Left lung (tissue), 10 donors: ENCODE data around the gene CCDC86. TPM values are rescaled to one million over a fixed set of nuclear protein-coding genes. Genes with fewer than 3 reads are reported as not detected.

ENCODE experiments used
- ATAC-seq: fragments of 200-7000 bp; cut with Tn5 transposase; one replicate; pipeline ENCODE4 v1.9.1; 2020; ENCODE audit warnings: moderate library complexity
- DNase-seq, 4 donors: peaks; one replicate each; pipeline ENCODE4 v3.0.0-alpha.2; 2013 to 2020
- H3K27ac ChIP-seq, 2 donors: fragments of 200-600 bp; sonication (generic) in 1 of 2; one replicate each; pipeline versions ENCODE4 v1.5.0 to v1.8.0; 2020 to 2021
- H3K27me3 ChIP-seq, 2 donors: fragments of 200-600 bp; sonication (generic) in 1 of 2; one replicate each; pipeline versions ENCODE4 v1.5.0 to v1.8.0; 2020 to 2021
- H3K36me3 ChIP-seq, 2 donors: fragments of 200-600 bp; sonication (generic) in 1 of 2; one replicate each; pipeline versions ENCODE4 v1.5.0 to v1.8.0; 2020 to 2021
- H3K4me1 ChIP-seq, 2 donors: fragments of 200-600 bp; one replicate each; pipeline ENCODE4 v1.8.0; 2021
- H3K4me3 ChIP-seq, 2 donors: fragments of 200-600 bp; sonication (generic) in 1 of 2; one replicate each; pipeline versions ENCODE4 v1.5.0 to v1.8.0; 2020 to 2021; ENCODE audit warnings: mild to moderate bottlenecking in 1 of 2
- H3K9me3 ChIP-seq, 2 donors: fragments of 200-600 bp; sonication (generic) in 1 of 2; one replicate each; pipeline versions ENCODE4 v1.5.0 to v1.8.0; 2020 to 2021
- CTCF ChIP-seq, 2 donors: fragments of 200-600 bp; sonication (generic) in 1 of 2; IDR thresholded peaks; one replicate each; pipeline versions ENCODE4 v1.5.0 to v1.8.0; 2021; ENCODE audit warnings: antibody characterized with exemption in 2 of 2
- intact Hi-C, 2 donors: fragments of 100-400 bp; cut with DNase I; formaldehyde crosslinking; loops; one replicate each; pipeline versions ENCODE4 v1.11.2 to v1.14.2; 2022
- polyA plus RNA-seq, 6 donors: library from polyadenylated mRNA; unstranded; fragments of 120-200 nt; gene quantifications; one replicate each; pipeline ENCODE4 v1.2.1, GENCODE V29; 2013; ENCODE audit not compliant: insufficient read length in 6 of 6
- total RNA-seq, 2 donors: library from RNA; stranded (reverse); fragmentation: NEBNext Ultra II Directional; extraction: Animal tissue kit (Norgen Biotek cat#: 25700); gene quantifications; one replicate each; pipeline ENCODE4 v1.2.1, GENCODE V29; 2021
- donor health status: DM: no; HTN: yes; CAD: no.
- donor health status: DM: no; HTN: no; CAD: no.

CCDC86 gene
- total and polyA plus RNA-seq, 8 donors, result 10.2 to 23.1 (median 16.5) TPM

- TF ChIP-seq CTCF (IDR thresholded peaks at IDR 0.05), result no peak
- H3K36me3 ChIP-seq, result no peaks in the 10 kb centered on the region
- H3K4me3 ChIP-seq, result no peak overlapping the region
- intact Hi-C loops, result no loop called here
- no peak overlapping the region for H3K27ac ChIP-seq
- ATAC-seq, result peak; percentile 55
- no peaks in the 10 kb centered on the region for H3K9me3 ChIP-seq
- DNase-seq, result peak in 1 of 4 donors; percentile 43
- peaks cover 0 to 7% of the 10 kb centered on the region in 2 donors for H3K27me3 ChIP-seq
- H3K4me1 ChIP-seq, result peaks cover 0 to 14% of the 10 kb centered on the region in 2 donors
Measured at GRCh38 chr11:60872124-60872960, 30.4 kb downstream of the CCDC86 start.

- TF ChIP-seq CTCF (IDR thresholded peaks at IDR 0.05), result no peak
Measured at GRCh38 chr11:60872961-60873524, 31.1 kb downstream of the CCDC86 start.

GRCh38 chr11:60873533-60873932, 31.6 kb downstream of the CCDC86 start:
- ATAC-seq, result no peak
- no peak for DNase-seq
- Histone ChIP-seq H3K4me3 (no peak overlapping the region), H3K4me1 (peaks cover 0 to 14% of the 10 kb centered on the region in 2 donors), H3K36me3 (peaks cover 0 to 3% of the 10 kb centered on the region in 2 donors), H3K27ac (no peak overlapping the region), H3K27me3 (no peaks in the 10 kb centered on the region), H3K9me3 (no peaks in the 10 kb centered on the region)
- intact Hi-C loops, result no loop called here
- TF ChIP-seq CTCF (IDR thresholded peaks at IDR 0.05), result no peak

More at GRCh38 chr11:60872961-60873524, 31.1 kb downstream of the CCDC86 start:
- ATAC-seq (peak; percentile 21), DNase-seq (no peak)
- Histone ChIP-seq H3K27me3 (peaks cover 0 to 5% of the 10 kb centered on the region in 2 donors), H3K36me3 (no peaks in the 10 kb centered on the region), H3K9me3 (no peaks in the 10 kb centered on the region), H3K27ac (no peak overlapping the region), H3K4me1 (peaks cover 0 to 14% of the 10 kb centered on the region in 2 donors), H3K4me3 (no peak overlapping the region)
- intact Hi-C loops, result no loop called here

- H3K9me3 ChIP-seq, result no peaks in the 10 kb centered on the region
- H3K27me3 ChIP-seq, result no peaks in the 10 kb centered on the region
- no peak overlapping the region for H3K4me3 ChIP-seq
- no peak for TF ChIP-seq CTCF (IDR thresholded peaks at IDR 0.05)
- H3K36me3 ChIP-seq, result peaks cover 0 to 7% of the 10 kb centered on the region in 2 donors
- DNase-seq, result no peak
- intact Hi-C loops, result no loop called here
- H3K27ac ChIP-seq, result no peak overlapping the region
- no peak for ATAC-seq
- H3K4me1 ChIP-seq, result peaks cover 0 to 14% of the 10 kb centered on the region in 2 donors
Measured at GRCh38 chr11:60874421-60875365, 32.8 kb downstream of the CCDC86 start.
